ENCODE results near the gene SAMD8. TPM values are rescaled to one million over a fixed set of nuclear protein-coding genes. Genes with fewer than 3 reads are reported as not detected.
A peak's percentile ranks its signal among the peaks of the same experiment; 100 is the strongest.
"Not testable (repeated sequence)": the region's sequence is repeated elsewhere in the genome, so short reads cannot be mapped to it uniquely, and the experiment has no call there.

SAMD8 gene
- polyA plus RNA-seq, 3 donors, result 13.0 to 18.8 (median 13.7) TPM

- H3K9me3 Mint-ChIP-seq, result no peaks in the 10 kb centered on the region
- H3K27ac Mint-ChIP-seq, result peak overlapping the region; percentile 98 to 100 (median 99)
- peaks cover 0 to 3% (median 3%) of the 10 kb centered on the region in 3 donors for H3K27me3 Mint-ChIP-seq (ENCODE audit: low read depth in 3 of 3)
- TF ChIP-seq CTCF (IDR thresholded peaks at IDR 0.05), result no peak
- Histone ChIP-seq H3K4me3 (replicated peaks in 1 of 3; ENCODE audit: low read depth in 2 of 3, low read length in 3 of 3) (peak overlapping the region; percentile 53 to 95 (median 87)), H3K79me2 (ENCODE audit: insufficient read depth, low read length) (peaks cover 52% of the 10 kb centered on the region), H3K4me1 (ENCODE audit: control insufficient read depth in 1 of 2, insufficient read depth in 2 of 2, low read length in 2 of 2) (peaks cover 29 to 42% of the 10 kb centered on the region in 2 donors), H3K4me2 (replicated peaks; ENCODE audit: extremely low read depth, low read length, poor library complexity, severe bottlenecking) (peak overlapping the region; percentile 79), H3K9me3 (replicated peaks in 1 of 2; ENCODE audit: control insufficient read depth in 1 of 2, insufficient read depth in 1 of 2, low read length in 2 of 2) (no peaks in the 10 kb centered on the region), H3K9ac (ENCODE audit: insufficient read depth, low read length, poor library complexity, severe bottlenecking) (peak overlapping the region; percentile 98), H3K27me3 (ENCODE audit: control insufficient read depth in 2 of 2, insufficient read depth in 2 of 2, low read length in 2 of 2) (no peaks in the 10 kb centered on the region), H3K36me3 (replicated peaks in 1 of 2; ENCODE audit: control insufficient read depth in 1 of 2, insufficient read depth in 2 of 2, low read length in 2 of 2) (no peaks in the 10 kb centered on the region), H2AFZ (ENCODE audit: insufficient read depth, low read depth, low read length, poor library complexity, severe bottlenecking) (peak overlapping the region; percentile 84), H4K20me1 (ENCODE audit: insufficient read depth, low read length) (peaks cover 45% of the 10 kb centered on the region), H3K27ac (ENCODE audit: low read depth in 1 of 2, low read length in 2 of 2) (peak overlapping the region; percentile 96 to 100)
- peak; percentile 69 to 83 (median 70) for DNase-seq
- peaks cover 55% of the 10 kb centered on the region for H3K4me1 Mint-ChIP-seq
- H3K36me3 Mint-ChIP-seq, result peaks cover 4 to 8% of the 10 kb centered on the region in 2 donors
- H3K4me3 Mint-ChIP-seq, result peak overlapping the region; percentile 99 to 100
- intact Hi-C loops (cut with micrococcal nuclease), result loop anchor here (5.0 to 10.0 kb wide), 3 partner anchors 100 to 287 kb away; partner anchors contain the start of genes KAT6B (in 1 of the 2) and VDAC2 (in 1 of the 2)
- 0% methylated on average over 15 of the region's 23 CpGs for WGBS (ENCODE audit: insufficient coverage)
These were observed 637 bp downstream of the SAMD8 start for GRCh38 chr10:75111907-75112679.

- Mint-ChIP-seq H3K4me3 (no peak overlapping the region), H3K36me3 (peaks cover 4 to 8% of the 10 kb centered on the region in 2 donors), H3K4me1 (peaks cover 45% of the 10 kb centered on the region), H3K27me3 (ENCODE audit: low read depth in 3 of 3) (peaks cover 0 to 3% (median 0%) of the 10 kb centered on the region in 3 donors), H3K9me3 (no peaks in the 10 kb centered on the region), H3K27ac (peak overlapping the region in 4 of 7 donors; percentile 20 to 44 (median 31))
- no CpG with 5 or more reads among the region's 2 CpGs for WGBS (ENCODE audit: insufficient coverage)
- H2AFZ ChIP-seq (ENCODE audit: insufficient read depth, low read depth, low read length, poor library complexity, severe bottlenecking), result no peak overlapping the region
- peaks cover 21 to 34% of the 10 kb centered on the region in 2 donors for H3K4me1 ChIP-seq (ENCODE audit: control insufficient read depth in 1 of 2, insufficient read depth in 2 of 2, low read length in 2 of 2)
- no peak for TF ChIP-seq CTCF (IDR thresholded peaks at IDR 0.05)
- H4K20me1 ChIP-seq (ENCODE audit: insufficient read depth, low read length), result peaks cover 76% of the 10 kb centered on the region
- H3K27ac ChIP-seq (ENCODE audit: low read depth in 1 of 2, low read length in 2 of 2), result peak overlapping the region in 1 of 2 donors; percentile 17
- H3K27me3 ChIP-seq (ENCODE audit: control insufficient read depth in 2 of 2, insufficient read depth in 2 of 2, low read length in 2 of 2), result no peaks in the 10 kb centered on the region
- intact Hi-C loops (cut with micrococcal nuclease), result loop anchor here in 1 of 2 donors (10.0 kb wide), 1 partner anchor 290 kb away; the partner anchor contains the start of gene KAT6B
- no peak overlapping the region for H3K4me2 ChIP-seq (replicated peaks; ENCODE audit: extremely low read depth, low read length, poor library complexity, severe bottlenecking)
- peaks cover 83% of the 10 kb centered on the region for H3K79me2 ChIP-seq (ENCODE audit: insufficient read depth, low read length)
- no peak overlapping the region for H3K9ac ChIP-seq (ENCODE audit: insufficient read depth, low read length, poor library complexity, severe bottlenecking)
- H3K9me3 ChIP-seq (replicated peaks in 1 of 2; ENCODE audit: control insufficient read depth in 1 of 2, insufficient read depth in 1 of 2, low read length in 2 of 2), result no peaks in the 10 kb centered on the region
- DNase-seq, result no peak
- H3K4me3 ChIP-seq (replicated peaks in 1 of 3; ENCODE audit: low read depth in 2 of 3, low read length in 3 of 3), result no peak overlapping the region
- no peaks in the 10 kb centered on the region for H3K36me3 ChIP-seq (replicated peaks in 1 of 2; ENCODE audit: control insufficient read depth in 1 of 2, insufficient read depth in 2 of 2, low read length in 2 of 2)
These were observed 3.7 kb downstream of the SAMD8 start for GRCh38 chr10:75115137-75115536.

- not testable (repeated sequence) for H3K27ac ChIP-seq (ENCODE audit: low read depth in 1 of 2, low read length in 2 of 2); H3K27me3 Mint-ChIP-seq (ENCODE audit: low read depth in 3 of 3); H2AFZ ChIP-seq (ENCODE audit: insufficient read depth, low read depth, low read length, poor library complexity, severe bottlenecking); DNase-seq; H3K36me3 ChIP-seq (replicated peaks in 1 of 2; ENCODE audit: control insufficient read depth in 1 of 2, insufficient read depth in 2 of 2, low read length in 2 of 2); H3K4me2 ChIP-seq (replicated peaks; ENCODE audit: extremely low read depth, low read length, poor library complexity, severe bottlenecking); H3K9ac ChIP-seq (ENCODE audit: insufficient read depth, low read length, poor library complexity, severe bottlenecking); H3K9me3 Mint-ChIP-seq; H3K4me3 Mint-ChIP-seq; H3K36me3 Mint-ChIP-seq; H3K4me3 ChIP-seq (replicated peaks in 1 of 3; ENCODE audit: low read depth in 2 of 3, low read length in 3 of 3); H3K27me3 ChIP-seq (ENCODE audit: control insufficient read depth in 2 of 2, insufficient read depth in 2 of 2, low read length in 2 of 2); H3K9me3 ChIP-seq (replicated peaks in 1 of 2; ENCODE audit: control insufficient read depth in 1 of 2, insufficient read depth in 1 of 2, low read length in 2 of 2)
- peak overlapping the region in 2 of 7 donors; percentile 48 to 53 for H3K27ac Mint-ChIP-seq
- intact Hi-C loops (cut with micrococcal nuclease), result loop anchor here in 1 of 2 donors (10.0 kb wide), 1 partner anchor 292 kb away; the partner anchor contains the start of gene KAT6B
- Histone ChIP-seq H4K20me1 (ENCODE audit: insufficient read depth, low read length) (peaks cover 96% of the 10 kb centered on the region), H3K79me2 (ENCODE audit: insufficient read depth, low read length) (peaks cover 97% of the 10 kb centered on the region), H3K4me1 (ENCODE audit: control insufficient read depth in 1 of 2, insufficient read depth in 2 of 2, low read length in 2 of 2) (peaks cover 14 to 24% of the 10 kb centered on the region in 2 donors)
- H3K4me1 Mint-ChIP-seq, result peaks cover 35% of the 10 kb centered on the region
- WGBS (ENCODE audit: insufficient coverage), result 97% methylated on average over 5 of the region's 15 CpGs
These were observed 5.7 kb downstream of the SAMD8 start for GRCh38 chr10:75116941-75117775.

Measured in CD14-positive monocyte (primary cell).